ENCODE results near the gene DIAPH3. TPM values are rescaled to one million over a fixed set of nuclear protein-coding genes. Genes with fewer than 3 reads are reported as not detected.

Gene DIAPH3
- total and polyA plus RNA-seq, 2 of the 8 experiments (the other 6 are each of a cell fraction or from before 2014, with no cell fraction given), result 8.0 to 30.8 TPM

DNA sequence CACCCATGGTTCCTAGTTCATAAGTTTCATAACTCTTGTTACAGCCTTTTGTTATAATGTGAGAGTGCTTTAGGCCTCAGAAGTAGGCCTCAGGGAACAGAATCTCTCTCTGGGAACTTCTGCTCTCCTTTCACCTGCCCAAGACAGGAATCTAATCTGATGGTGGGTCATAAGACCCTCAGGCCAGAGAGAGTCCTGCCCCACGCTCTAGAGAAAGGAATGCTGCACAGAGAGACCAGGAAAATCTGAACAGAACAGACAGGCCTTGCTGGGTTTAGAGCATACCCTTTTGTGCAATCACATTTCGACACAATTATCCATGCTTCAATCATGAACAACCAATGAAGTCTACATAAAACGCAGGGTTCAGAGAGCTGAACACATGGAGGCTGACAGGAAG lies 3.4 kb upstream of the DIAPH3 start (continued):
- TF ChIP-seq, protein P1, sequence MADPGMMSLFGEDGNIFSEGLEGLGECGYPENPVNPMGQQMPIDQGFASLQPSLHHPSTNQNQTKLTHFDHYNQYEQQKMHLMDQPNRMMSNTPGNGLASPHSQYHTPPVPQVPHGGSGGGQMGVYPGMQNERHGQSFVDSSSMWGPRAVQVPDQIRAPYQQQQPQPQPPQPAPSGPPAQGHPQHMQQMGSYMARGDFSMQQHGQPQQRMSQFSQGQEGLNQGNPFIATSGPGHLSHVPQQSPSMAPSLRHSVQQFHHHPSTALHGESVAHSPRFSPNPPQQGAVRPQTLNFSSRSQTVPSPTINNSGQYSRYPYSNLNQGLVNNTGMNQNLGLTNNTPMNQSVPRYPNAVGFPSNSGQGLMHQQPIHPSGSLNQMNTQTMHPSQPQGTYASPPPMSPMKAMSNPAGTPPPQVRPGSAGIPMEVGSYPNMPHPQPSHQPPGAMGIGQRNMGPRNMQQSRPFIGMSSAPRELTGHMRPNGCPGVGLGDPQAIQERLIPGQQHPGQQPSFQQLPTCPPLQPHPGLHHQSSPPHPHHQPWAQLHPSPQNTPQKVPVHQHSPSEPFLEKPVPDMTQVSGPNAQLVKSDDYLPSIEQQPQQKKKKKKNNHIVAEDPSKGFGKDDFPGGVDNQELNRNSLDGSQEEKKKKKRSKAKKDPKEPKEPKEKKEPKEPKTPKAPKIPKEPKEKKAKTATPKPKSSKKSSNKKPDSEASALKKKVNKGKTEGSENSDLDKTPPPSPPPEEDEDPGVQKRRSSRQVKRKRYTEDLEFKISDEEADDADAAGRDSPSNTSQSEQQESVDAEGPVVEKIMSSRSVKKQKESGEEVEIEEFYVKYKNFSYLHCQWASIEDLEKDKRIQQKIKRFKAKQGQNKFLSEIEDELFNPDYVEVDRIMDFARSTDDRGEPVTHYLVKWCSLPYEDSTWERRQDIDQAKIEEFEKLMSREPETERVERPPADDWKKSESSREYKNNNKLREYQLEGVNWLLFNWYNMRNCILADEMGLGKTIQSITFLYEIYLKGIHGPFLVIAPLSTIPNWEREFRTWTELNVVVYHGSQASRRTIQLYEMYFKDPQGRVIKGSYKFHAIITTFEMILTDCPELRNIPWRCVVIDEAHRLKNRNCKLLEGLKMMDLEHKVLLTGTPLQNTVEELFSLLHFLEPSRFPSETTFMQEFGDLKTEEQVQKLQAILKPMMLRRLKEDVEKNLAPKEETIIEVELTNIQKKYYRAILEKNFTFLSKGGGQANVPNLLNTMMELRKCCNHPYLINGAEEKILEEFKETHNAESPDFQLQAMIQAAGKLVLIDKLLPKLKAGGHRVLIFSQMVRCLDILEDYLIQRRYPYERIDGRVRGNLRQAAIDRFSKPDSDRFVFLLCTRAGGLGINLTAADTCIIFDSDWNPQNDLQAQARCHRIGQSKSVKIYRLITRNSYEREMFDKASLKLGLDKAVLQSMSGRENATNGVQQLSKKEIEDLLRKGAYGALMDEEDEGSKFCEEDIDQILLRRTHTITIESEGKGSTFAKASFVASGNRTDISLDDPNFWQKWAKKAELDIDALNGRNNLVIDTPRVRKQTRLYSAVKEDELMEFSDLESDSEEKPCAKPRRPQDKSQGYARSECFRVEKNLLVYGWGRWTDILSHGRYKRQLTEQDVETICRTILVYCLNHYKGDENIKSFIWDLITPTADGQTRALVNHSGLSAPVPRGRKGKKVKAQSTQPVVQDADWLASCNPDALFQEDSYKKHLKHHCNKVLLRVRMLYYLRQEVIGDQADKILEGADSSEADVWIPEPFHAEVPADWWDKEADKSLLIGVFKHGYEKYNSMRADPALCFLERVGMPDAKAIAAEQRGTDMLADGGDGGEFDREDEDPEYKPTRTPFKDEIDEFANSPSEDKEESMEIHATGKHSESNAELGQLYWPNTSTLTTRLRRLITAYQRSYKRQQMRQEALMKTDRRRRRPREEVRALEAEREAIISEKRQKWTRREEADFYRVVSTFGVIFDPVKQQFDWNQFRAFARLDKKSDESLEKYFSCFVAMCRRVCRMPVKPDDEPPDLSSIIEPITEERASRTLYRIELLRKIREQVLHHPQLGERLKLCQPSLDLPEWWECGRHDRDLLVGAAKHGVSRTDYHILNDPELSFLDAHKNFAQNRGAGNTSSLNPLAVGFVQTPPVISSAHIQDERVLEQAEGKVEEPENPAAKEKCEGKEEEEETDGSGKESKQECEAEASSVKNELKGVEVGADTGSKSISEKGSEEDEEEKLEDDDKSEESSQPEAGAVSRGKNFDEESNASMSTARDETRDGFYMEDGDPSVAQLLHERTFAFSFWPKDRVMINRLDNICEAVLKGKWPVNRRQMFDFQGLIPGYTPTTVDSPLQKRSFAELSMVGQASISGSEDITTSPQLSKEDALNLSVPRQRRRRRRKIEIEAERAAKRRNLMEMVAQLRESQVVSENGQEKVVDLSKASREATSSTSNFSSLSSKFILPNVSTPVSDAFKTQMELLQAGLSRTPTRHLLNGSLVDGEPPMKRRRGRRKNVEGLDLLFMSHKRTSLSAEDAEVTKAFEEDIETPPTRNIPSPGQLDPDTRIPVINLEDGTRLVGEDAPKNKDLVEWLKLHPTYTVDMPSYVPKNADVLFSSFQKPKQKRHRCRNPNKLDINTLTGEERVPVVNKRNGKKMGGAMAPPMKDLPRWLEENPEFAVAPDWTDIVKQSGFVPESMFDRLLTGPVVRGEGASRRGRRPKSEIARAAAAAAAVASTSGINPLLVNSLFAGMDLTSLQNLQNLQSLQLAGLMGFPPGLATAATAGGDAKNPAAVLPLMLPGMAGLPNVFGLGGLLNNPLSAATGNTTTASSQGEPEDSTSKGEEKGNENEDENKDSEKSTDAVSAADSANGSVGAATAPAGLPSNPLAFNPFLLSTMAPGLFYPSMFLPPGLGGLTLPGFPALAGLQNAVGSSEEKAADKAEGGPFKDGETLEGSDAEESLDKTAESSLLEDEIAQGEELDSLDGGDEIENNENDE (IDR thresholded peaks at IDR 0.05; ENCODE audit: insufficient replicate concordance, low read length), result no peak
- TF ChIP-seq, protein P2, sequence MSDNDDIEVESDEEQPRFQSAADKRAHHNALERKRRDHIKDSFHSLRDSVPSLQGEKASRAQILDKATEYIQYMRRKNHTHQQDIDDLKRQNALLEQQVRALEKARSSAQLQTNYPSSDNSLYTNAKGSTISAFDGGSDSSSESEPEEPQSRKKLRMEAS (IDR thresholded peaks at IDR 0.05), result no peak
- TF ChIP-seq CREB1 (IDR thresholded peaks at IDR 0.05), result no peak

All from H1 (cell line).